GM23338 (cell line): Measurements from ENCODE around the gene GOLGA6L2. TPM values are rescaled to one million over a fixed set of nuclear protein-coding genes. Genes with fewer than 3 reads are reported as not detected.

Source experiments
- ATAC-seq: fragments of 200-7000 bp; cut with Tn5 transposase; 3 replicates; pipeline ENCODE4 v1.9.1; 2020
- DNase-seq: peaks from one replicate; pipeline ENCODE4 v3.0.0-alpha.2; 2015; ENCODE audit warnings: low spot score
- H2AFZ ChIP-seq: fragments of 200-600 bp; sonication (generic); 2 replicates; pipeline ENCODE4 v1.8.0; 2016; ENCODE audit warnings: antibody characterized with exemption, mild to moderate bottlenecking, moderate library complexity
- H3F3A ChIP-seq: fragments of 200-600 bp; sonication (generic); replicated peaks from 2 replicates; pipeline ENCODE4 v1.8.0; 2017; ENCODE audit warnings: antibody characterized with exemption, mixed run types, low read depth
- H3K27ac ChIP-seq: fragments of 200-600 bp; sonication (generic); 2 replicates; pipeline ENCODE4 v1.6.1; 2016; ENCODE audit warnings: low read depth
- H3K27me3 ChIP-seq: fragments of 200-600 bp; sonication (generic); 2 replicates; pipeline ENCODE4 v1.8.0; 2016; ENCODE audit warnings: mild to moderate bottlenecking, mixed run types, moderate library complexity; ENCODE audit not compliant: insufficient read depth
- H3K36me3 ChIP-seq: fragments of 200-600 bp; sonication (generic); 2 replicates; pipeline ENCODE4 v1.8.0; 2016; ENCODE audit warnings: mild to moderate bottlenecking; ENCODE audit not compliant: insufficient read depth
- H3K4me1 ChIP-seq: fragments of 200-600 bp; sonication (generic); 2 replicates; pipeline ENCODE4 v1.8.0; 2016; ENCODE audit warnings: mild to moderate bottlenecking, moderate library complexity; ENCODE audit not compliant: insufficient read depth
- H3K4me2 ChIP-seq: fragments of 200-600 bp; sonication (generic); 2 replicates; pipeline ENCODE4 v1.7.1; 2017; ENCODE audit warnings: mixed run types
- H3K4me3 ChIP-seq: fragments of 200-600 bp; sonication (generic); 2 replicates; pipeline ENCODE4 v1.6.1; 2016; ENCODE audit warnings: mixed run types
- H3K79me2 ChIP-seq: fragments of 200-600 bp; sonication (generic); replicated peaks from 2 replicates; pipeline ENCODE4 v1.8.0; 2017; ENCODE audit warnings: mild to moderate bottlenecking; ENCODE audit not compliant: insufficient read depth
- H3K9me2 ChIP-seq: fragments of 200-600 bp; sonication (generic); 2 replicates; pipeline ENCODE4 v1.8.0; 2017; ENCODE audit not compliant: insufficient read depth
- H4K20me1 ChIP-seq: fragments of 200-600 bp; sonication (generic); replicated peaks from 2 replicates; pipeline ENCODE4 v1.8.0; 2017; ENCODE audit warnings: mild to moderate bottlenecking; ENCODE audit not compliant: insufficient read depth
- H3K27ac Mint-ChIP-seq: 2 replicates; pipeline ENCODE4 v1.8.0; 2020; ENCODE audit warnings: inconsistent platforms, mild to moderate bottlenecking, moderate library complexity, mixed read lengths
- H3K27me3 Mint-ChIP-seq: 3 replicates; pipeline ENCODE4 v1.8.0; 2022; ENCODE audit warnings: low read depth, mild to moderate bottlenecking, moderate library complexity, mixed read lengths, inconsistent platforms; ENCODE audit not compliant: insufficient read depth, poor library complexity
- H3K36me3 Mint-ChIP-seq: 3 replicates; pipeline ENCODE4 v1.8.0; 2021; ENCODE audit warnings: low read depth, mild to moderate bottlenecking, inconsistent platforms, moderate library complexity, mixed read lengths
- H3K4me1 Mint-ChIP-seq: 3 replicates; pipeline ENCODE4 v1.8.0; 2020; ENCODE audit warnings: mild to moderate bottlenecking, inconsistent platforms, mixed read lengths
- H3K4me3 Mint-ChIP-seq: 3 replicates; pipeline ENCODE4 v1.8.0; 2021; ENCODE audit warnings: moderate library complexity, mild to moderate bottlenecking, inconsistent platforms, mixed read lengths
- H3K9me3 Mint-ChIP-seq: 3 replicates; pipeline ENCODE4 v1.8.0; 2020; ENCODE audit warnings: moderate library complexity, mild to moderate bottlenecking, inconsistent platforms, mixed read lengths
- CREB1 ChIP-seq: fragments of 250-450 bp; sonication (Bioruptor Pico); IDR thresholded peaks from 2 replicates; pipeline ENCODE4 v1.5.0; 2020; ENCODE audit warnings: low read depth, mild to moderate bottlenecking, moderate library complexity
- CTCF ChIP-seq, 2 experiments: fragments of 200-600 bp in 1 of 2; sonication (generic) in 1 of 2; conservative IDR thresholded peaks; 2 replicates each; pipeline versions ENCODE4 v1.5.1 to v1.6.1; 2016 to 2017; ENCODE audit warnings: antibody characterized with exemption in 2 of 2, low read depth in 2 of 2, mild to moderate bottlenecking in 2 of 2, moderate library complexity in 1 of 2
- ETS1 ChIP-seq: IDR thresholded peaks from 2 replicates; pipeline ENCODE4 v1.6.1; 2016; ENCODE audit warnings: antibody characterized with exemption
- EZH2 ChIP-seq: fragments of 200-600 bp; sonication (generic); IDR thresholded peaks from one replicate; pipeline ENCODE4 v1.8.0; 2017; ENCODE audit warnings: antibody characterized with exemption, mild to moderate bottlenecking, low read depth; ENCODE audit not compliant: unreplicated experiment
- EZH2phosphoT487 ChIP-seq: fragments of 200-600 bp; sonication (generic); IDR thresholded peaks from one replicate; pipeline ENCODE4 v1.8.1; 2018; ENCODE audit warnings: antibody characterized with exemption; ENCODE audit not compliant: unreplicated experiment
- JUNB ChIP-seq: IDR thresholded peaks from one replicate; pipeline ENCODE4 v1.6.1; 2016; ENCODE audit warnings: antibody characterized with exemption; ENCODE audit not compliant: unreplicated experiment
- NANOG ChIP-seq: IDR thresholded peaks from 2 replicates; pipeline ENCODE4 v1.6.1; 2016; ENCODE audit warnings: antibody characterized with exemption, borderline replicate concordance
- POLR2AphosphoS5 ChIP-seq: IDR thresholded peaks from 2 replicates; pipeline ENCODE4 v1.6.1; 2016; ENCODE audit warnings: antibody characterized with exemption, low read depth
- REST ChIP-seq: IDR thresholded peaks from one replicate; pipeline ENCODE4 v1.6.1; 2018; ENCODE audit warnings: antibody characterized with exemption; ENCODE audit not compliant: unreplicated experiment
- STAT1 ChIP-seq: IDR thresholded peaks from one replicate; pipeline ENCODE4 v1.6.1; 2016; ENCODE audit warnings: antibody characterized with exemption; ENCODE audit not compliant: unreplicated experiment
- ZNF114 ChIP-seq: fragments of 250-450 bp; sonication (Bioruptor Pico); IDR thresholded peaks from 2 replicates; pipeline ENCODE4 v1.5.0; 2020; ENCODE audit warnings: mild to moderate bottlenecking, moderate library complexity
- ZNF331 ChIP-seq: fragments of 250-450 bp; sonication (Bioruptor Pico); IDR thresholded peaks from 2 replicates; pipeline ENCODE4 v1.5.0; 2020; ENCODE audit warnings: low read depth, mild to moderate bottlenecking, moderate library complexity
- ZNF462 ChIP-seq: fragments of 250-450 bp; sonication (Bioruptor Pico); IDR thresholded peaks from 2 replicates; pipeline ENCODE4 v1.5.0; 2020; ENCODE audit warnings: mild to moderate bottlenecking, moderate library complexity
- polyA plus RNA-seq: library from polyadenylated mRNA; unstranded; fragments of >200 nt; fragmentation: Nextera tagmentation; extraction: Ambion mirVana; gene quantifications from 2 replicates; pipeline ENCODE4 v1.2.1, GENCODE V29; 2016
- total RNA-seq: library from RNA; depleted of rRNA; stranded (reverse); fragments of >200 nt; shearing (Covaris generic); gene quantifications from 2 replicates; pipeline ENCODE4 v1.2.3, GENCODE V29; 2014

The GOLGA6L2 gene
- total and polyA plus RNA-seq, 2 experiments from 2014 or later: not detected

GRCh38 chr15:23416349-23417276 is 30.4 kb downstream of the GOLGA6L2 start:
- no peak overlapping the region for H3K27ac ChIP-seq
- no peaks in the 10 kb centered on the region for H3K79me2 ChIP-seq
- DNase-seq (peak; percentile 75), ATAC-seq (peak; percentile 94)
- H3K36me3 ChIP-seq: no peaks in the 10 kb centered on the region
- Mint-ChIP-seq H3K4me3 (no peak overlapping the region), H3K27ac (no peak overlapping the region), H3K4me1 (no peaks in the 10 kb centered on the region; the same call in 1 of the 3 replicates), H3K9me3 (peaks cover 71% of the 10 kb centered on the region), H3K27me3 (peaks cover 7% of the 10 kb centered on the region), H3K36me3 (peaks cover 7% of the 10 kb centered on the region; the same call in 1 of the 3 replicates)
- H3K4me3 ChIP-seq: no peak overlapping the region
- TF ChIP-seq NANOG: no peak
- no peak for TF ChIP-seq ZNF114 (CRISPR knock-in tag)
- TF ChIP-seq EZH2: no peak
- no peak for TF ChIP-seq ZNF331
- no peak for TF ChIP-seq EZH2phosphoT487
- no peak for TF ChIP-seq STAT1
- TF ChIP-seq JUNB: no peak
- no peak for TF ChIP-seq POLR2AphosphoS5
- TF ChIP-seq CREB1 (CRISPR knock-in tag): no peak
- no peak for TF ChIP-seq CTCF (conservative IDR thresholded peaks at IDR 0.05; ENCODE audit: low read depth in 2 of 2)
- no peak for TF ChIP-seq REST
- TF ChIP-seq ZNF462 (CRISPR knock-in tag): no peak
- TF ChIP-seq ETS1: no peak
- no peaks in the 10 kb centered on the region for H3K4me1 ChIP-seq
- peak overlapping the region; percentile 81; the same call in 1 of the 2 replicates for H2AFZ ChIP-seq
- H3K4me2 ChIP-seq: no peak overlapping the region
- no peaks in the 10 kb centered on the region for H3F3A ChIP-seq
- H4K20me1 ChIP-seq: no peaks in the 10 kb centered on the region
- H3K27me3 ChIP-seq: no peaks in the 10 kb centered on the region
- no peaks in the 10 kb centered on the region for H3K9me2 ChIP-seq
